ENCODE data around the gene GALNT15.

The GALNT15 gene

DNA sequence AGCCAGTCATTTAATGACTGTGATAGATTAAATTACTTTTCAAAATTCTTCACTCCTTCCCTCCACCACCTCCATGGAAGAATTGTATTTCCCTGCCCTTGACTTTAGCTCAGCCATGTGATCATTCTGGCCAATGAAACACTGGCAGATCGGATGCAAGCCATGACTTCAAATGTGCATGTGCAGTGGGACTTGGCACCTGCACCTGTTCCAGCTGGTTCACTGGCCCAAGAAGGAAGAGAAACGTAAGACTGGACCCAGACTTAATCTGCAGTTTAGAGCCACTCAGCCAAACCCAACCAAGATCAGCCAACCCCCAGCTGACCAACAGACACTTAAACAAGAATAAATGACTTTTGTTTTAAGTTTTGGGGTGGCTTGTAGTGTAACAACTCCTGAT, 78.5 kb downstream of the GALNT15 start:
- TF ChIP-seq, protein P1, sequence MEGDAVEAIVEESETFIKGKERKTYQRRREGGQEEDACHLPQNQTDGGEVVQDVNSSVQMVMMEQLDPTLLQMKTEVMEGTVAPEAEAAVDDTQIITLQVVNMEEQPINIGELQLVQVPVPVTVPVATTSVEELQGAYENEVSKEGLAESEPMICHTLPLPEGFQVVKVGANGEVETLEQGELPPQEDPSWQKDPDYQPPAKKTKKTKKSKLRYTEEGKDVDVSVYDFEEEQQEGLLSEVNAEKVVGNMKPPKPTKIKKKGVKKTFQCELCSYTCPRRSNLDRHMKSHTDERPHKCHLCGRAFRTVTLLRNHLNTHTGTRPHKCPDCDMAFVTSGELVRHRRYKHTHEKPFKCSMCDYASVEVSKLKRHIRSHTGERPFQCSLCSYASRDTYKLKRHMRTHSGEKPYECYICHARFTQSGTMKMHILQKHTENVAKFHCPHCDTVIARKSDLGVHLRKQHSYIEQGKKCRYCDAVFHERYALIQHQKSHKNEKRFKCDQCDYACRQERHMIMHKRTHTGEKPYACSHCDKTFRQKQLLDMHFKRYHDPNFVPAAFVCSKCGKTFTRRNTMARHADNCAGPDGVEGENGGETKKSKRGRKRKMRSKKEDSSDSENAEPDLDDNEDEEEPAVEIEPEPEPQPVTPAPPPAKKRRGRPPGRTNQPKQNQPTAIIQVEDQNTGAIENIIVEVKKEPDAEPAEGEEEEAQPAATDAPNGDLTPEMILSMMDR (IDR thresholded peaks at IDR 0.05; ENCODE audit: control insufficient read depth, extremely low read depth, insufficient read depth), result no peak
- no peak overlapping the region for H3K4me3 ChIP-seq (ENCODE audit: low read depth, low read length)
- DNase-seq (ENCODE audit: low read depth), result no peak

DNA sequence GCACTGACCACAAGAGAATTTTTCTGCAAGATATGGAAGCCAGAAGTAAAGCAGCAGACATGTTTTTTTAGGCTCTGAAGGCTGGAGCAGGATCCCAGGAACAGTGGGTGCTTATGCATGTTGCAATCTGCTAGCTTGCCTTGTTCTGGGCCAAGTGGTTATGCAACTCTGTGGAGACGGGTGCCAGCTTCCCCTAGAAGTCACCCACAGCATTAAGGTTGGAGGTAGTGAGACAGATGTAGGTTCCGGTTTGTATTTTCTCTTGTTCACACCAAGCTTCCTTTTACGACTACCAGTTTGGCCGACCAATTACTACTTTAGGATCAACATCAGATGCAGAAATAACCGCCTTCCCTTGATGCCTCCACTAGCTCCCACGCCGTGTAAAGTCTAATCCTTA, 79.1 kb downstream of the GALNT15 start:
- TF ChIP-seq, protein P1 (IDR thresholded peaks at IDR 0.05; ENCODE audit: control insufficient read depth, extremely low read depth, insufficient read depth), result no peak
- H3K4me3 ChIP-seq (ENCODE audit: low read depth, low read length), result no peak overlapping the region
- DNase-seq (ENCODE audit: low read depth), result no peak

DNA sequence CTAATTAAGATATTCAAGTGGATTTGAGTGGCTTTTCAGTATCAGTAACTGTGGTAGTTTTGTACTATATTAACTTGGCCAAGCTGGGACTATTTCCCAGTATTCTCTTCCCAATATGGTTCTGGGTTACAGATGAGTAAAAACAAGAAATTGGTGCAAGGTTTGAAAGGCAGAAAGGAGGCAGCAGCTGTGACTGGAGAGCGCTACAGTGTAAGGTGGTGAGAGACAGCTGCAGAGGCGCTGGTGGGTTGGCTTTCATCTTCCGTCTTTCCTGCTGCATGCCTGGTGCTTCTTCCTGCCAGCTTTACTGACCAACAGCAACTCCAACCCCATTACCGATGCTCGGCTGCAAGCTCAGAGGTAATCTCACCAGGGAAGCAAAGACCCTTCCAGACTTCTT, 80.4 kb downstream of the GALNT15 start:
- H3K4me3 ChIP-seq (ENCODE audit: low read depth, low read length), result no peak overlapping the region
- no peak for DNase-seq (ENCODE audit: low read depth)
- TF ChIP-seq, protein P1 (IDR thresholded peaks at IDR 0.05; ENCODE audit: control insufficient read depth, extremely low read depth, insufficient read depth), result no peak

DNA sequence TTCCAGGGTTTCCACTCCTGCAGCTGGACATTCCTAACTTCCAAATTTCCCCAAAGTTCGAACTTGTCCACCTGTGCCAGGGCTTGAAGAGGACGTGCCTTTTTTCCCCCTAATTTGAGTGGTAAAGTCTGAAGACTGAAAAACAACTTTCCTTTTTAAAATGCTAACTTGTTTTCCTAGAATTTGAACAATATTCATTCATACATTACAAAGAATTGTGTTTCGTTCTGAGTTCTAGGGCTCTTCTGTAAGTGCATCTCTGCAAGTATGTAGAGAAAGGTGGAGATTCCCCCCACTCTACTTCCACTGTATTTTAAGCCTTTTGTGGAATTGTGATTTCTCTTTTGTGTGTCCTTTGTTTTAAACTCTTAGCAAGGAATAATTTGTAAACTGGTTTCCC, 80.8 kb downstream of the GALNT15 start:
- DNase-seq (ENCODE audit: low read depth), result no peak
- TF ChIP-seq, protein P1 (IDR thresholded peaks at IDR 0.05; ENCODE audit: control insufficient read depth, extremely low read depth, insufficient read depth), result no peak
- H3K4me3 ChIP-seq (ENCODE audit: low read depth, low read length), result no peak overlapping the region

DNA sequence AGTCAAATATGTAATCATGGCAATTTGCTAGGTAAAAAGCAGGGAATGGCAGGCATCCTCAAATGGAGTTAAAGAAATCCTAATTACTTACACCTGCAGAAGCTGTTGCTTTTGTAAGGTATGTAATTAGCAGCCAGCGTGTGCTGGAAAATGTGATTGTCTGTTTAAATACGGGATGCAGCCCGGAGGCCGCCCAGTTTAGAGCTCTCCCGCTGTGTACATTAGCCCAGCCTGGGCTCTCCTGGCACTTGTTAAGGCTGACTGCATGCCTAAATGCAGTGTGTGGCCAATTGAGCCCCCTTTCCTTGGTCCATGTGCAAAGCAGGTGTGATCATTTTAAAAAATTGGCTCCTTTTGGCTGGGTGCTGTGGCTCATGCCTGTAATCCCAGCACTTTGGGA, 81.2 kb downstream of the GALNT15 start:
- TF ChIP-seq, protein P1 (IDR thresholded peaks at IDR 0.05; ENCODE audit: control insufficient read depth, extremely low read depth, insufficient read depth), result no peak
- DNase-seq (ENCODE audit: low read depth), result no peak
- H3K4me3 ChIP-seq (ENCODE audit: low read depth, low read length), result no peak overlapping the region

DNA sequence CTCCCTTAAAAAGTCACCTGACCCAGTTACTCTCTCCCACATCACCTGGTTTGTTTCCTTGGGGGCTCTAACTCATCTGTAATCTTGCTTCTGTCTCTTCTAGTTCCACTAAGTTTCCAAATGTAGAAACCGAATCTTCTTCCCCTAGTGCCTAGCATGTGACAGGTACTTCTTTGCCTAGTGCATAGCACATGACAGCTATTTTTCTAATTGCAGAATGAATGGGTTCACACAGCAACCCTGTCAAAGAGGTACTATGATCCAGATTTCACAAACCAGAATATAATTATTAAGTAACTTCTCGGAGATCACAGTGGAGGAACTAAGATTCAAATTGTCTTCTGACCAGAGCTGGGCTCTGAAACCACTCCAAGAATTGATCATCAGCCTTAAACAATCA, 82.8 kb downstream of the GALNT15 start:
- DNase-seq (ENCODE audit: low read depth), result no peak
- TF ChIP-seq, protein P1 (IDR thresholded peaks at IDR 0.05; ENCODE audit: control insufficient read depth, extremely low read depth, insufficient read depth), result no peak
- no peak overlapping the region for H3K4me3 ChIP-seq (ENCODE audit: low read depth, low read length)

DNA sequence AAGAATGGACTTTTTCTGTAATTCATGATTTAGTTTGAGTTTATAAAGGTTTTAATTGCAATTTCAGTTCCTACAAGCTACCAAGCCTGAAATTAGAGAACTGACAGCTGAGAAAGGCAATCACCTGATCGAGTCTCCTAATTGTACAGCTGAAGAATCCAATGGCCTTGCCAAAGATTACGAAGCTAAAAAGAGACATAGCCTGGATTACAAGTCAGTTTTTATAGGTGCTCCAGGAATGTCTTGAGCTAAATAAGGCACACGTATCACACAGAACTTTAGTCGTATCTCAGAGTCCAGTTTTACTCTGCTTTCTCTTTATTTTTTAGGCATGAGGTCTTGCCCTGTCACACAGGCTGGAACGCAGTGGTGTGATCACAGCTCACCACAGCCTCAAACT, 83.7 kb downstream of the GALNT15 start:
- DNase-seq (ENCODE audit: low read depth), result no peak
- TF ChIP-seq, protein P1 (IDR thresholded peaks at IDR 0.05; ENCODE audit: control insufficient read depth, extremely low read depth, insufficient read depth), result no peak
- no peak overlapping the region for H3K4me3 ChIP-seq (ENCODE audit: low read depth, low read length)

Data from LNCaP clone FGC (cell line).